ENCODE results near the gene ABCF2. TPM values are rescaled to one million over a fixed set of nuclear protein-coding genes. Genes with fewer than 3 reads are reported as not detected.

The ABCF2 gene
- total RNA-seq, 1 donor from 2014 or later: 30.5 TPM

GRCh38 chr7:151250181-151251132 is 23.5 kb upstream of the ABCF2 start:
- intact Hi-C loops (cut with micrococcal nuclease): no loop called here
- Histone ChIP-seq H3K27me3 (ENCODE audit: low read depth) (peaks cover 33% of the 10 kb centered on the region), H3K36me3 (no peaks in the 10 kb centered on the region), H3K4me1 (peaks cover 91% of the 10 kb centered on the region), H3K27ac (replicated peaks) (peak overlapping the region; percentile 99), H3K4me3 (peak overlapping the region; percentile 84), H3K9me3 (replicated peaks) (no peaks in the 10 kb centered on the region)
- DNase-seq: no peak
- no peak for TF ChIP-seq CTCF (IDR thresholded peaks at IDR 0.05; ENCODE audit: borderline replicate concordance)

GRCh38 chr7:151249732-151250072 is 22.7 kb upstream of the ABCF2 start:
- intact Hi-C loops (cut with micrococcal nuclease): no loop called here
- no peak for TF ChIP-seq CTCF (IDR thresholded peaks at IDR 0.05; ENCODE audit: borderline replicate concordance)
- Histone ChIP-seq H3K27ac (replicated peaks) (peak overlapping the region; percentile 99), H3K9me3 (replicated peaks) (no peaks in the 10 kb centered on the region), H3K36me3 (no peaks in the 10 kb centered on the region), H3K27me3 (ENCODE audit: low read depth) (peaks cover 35% of the 10 kb centered on the region), H3K4me1 (peaks cover 93% of the 10 kb centered on the region), H3K4me3 (peak overlapping the region; percentile 84)
- DNase-seq: peak; percentile 71

GRCh38 chr7:151249034-151249731 is 22.2 kb upstream of the ABCF2 start:
- intact Hi-C loops (cut with micrococcal nuclease): no loop called here
- H3K4me3 ChIP-seq: peak overlapping the region; percentile 84
- peak; percentile 72 for DNase-seq
- H3K4me1 ChIP-seq: peaks cover 93% of the 10 kb centered on the region
- peak overlapping the region; percentile 99 for H3K27ac ChIP-seq (replicated peaks)
- TF ChIP-seq CTCF (IDR thresholded peaks at IDR 0.05; ENCODE audit: borderline replicate concordance): no peak
- no peaks in the 10 kb centered on the region for H3K36me3 ChIP-seq
- H3K27me3 ChIP-seq (ENCODE audit: low read depth): peaks cover 34% of the 10 kb centered on the region
- no peaks in the 10 kb centered on the region for H3K9me3 ChIP-seq (replicated peaks)

- Histone ChIP-seq H3K36me3 (no peaks in the 10 kb centered on the region), H3K27ac (replicated peaks) (peak within 1 kb of the TSS; percentile 99), H3K9me3 (replicated peaks) (no peaks in the 10 kb centered on the region), H3K4me3 (peak within 1 kb of the TSS; percentile 84), H3K27me3 (ENCODE audit: low read depth) (peaks cover 29% of the 10 kb centered on the region), H3K4me1 (peaks cover 93% of the 10 kb centered on the region)
- DNase-seq: peak; percentile 83
- TF ChIP-seq CTCF (IDR thresholded peaks at IDR 0.05; ENCODE audit: borderline replicate concordance): no peak
- intact Hi-C loops (cut with micrococcal nuclease): no loop called here
Observed at GRCh38 chr7:151248346-151249033, 21.5 kb upstream of the ABCF2 start, which contains the start of gene SMARCD3. Gene SMARCD3, minus strand, starts transcription at chr7:151248694. Its CDS starts 132 bp downstream, at chr7:151248562.

Data from left ventricle myocardium inferior (tissue), 1 donor.